NCI-H1930 (cell line): ENCODE results near the gene FTL.

Source experiments
- DNase-seq, 2 experiments: peaks; one replicate each; lab custom pipeline; 2025; lab: John Stamatoyannopoulos, UW

Gene FTL

GRCh38 chr19:48945817-48946216, 19.3 kb upstream of the FTL start:
- DNase-seq = no peak

- DNase-seq = no peak
Observed at GRCh38 chr19:48946463-48947257, 18.4 kb upstream of the FTL start.

GRCh38 chr19:48947258-48947542, 17.9 kb upstream of the FTL start:
- no peak for DNase-seq

GRCh38 chr19:48950159-48950558, 14.9 kb upstream of the FTL start:
- DNase-seq = no peak

- DNase-seq = no peak
Observed at GRCh38 chr19:48950830-48951519, 14.1 kb upstream of the FTL start.

GRCh38 chr19:48953141-48953540, 12.0 kb upstream of the FTL start:
- DNase-seq = no peak

- no peak for DNase-seq
Observed at GRCh38 chr19:48953990-48954594, 11.0 kb upstream of the FTL start.

GRCh38 chr19:48954595-48955307, 10.4 kb upstream of the FTL start, which contains the start of gene BAX:
TSS of gene BAX (plus strand) at chr19:48954875. CDS start at chr19:48954929, 54 bp downstream.
- peak; percentile 98 to 100 for DNase-seq

GRCh38 chr19:48955308-48955958, 9.7 kb upstream of the FTL start:
- DNase-seq = no peak

GRCh38 chr19:48958006-48958405, 7.1 kb upstream of the FTL start:
- no peak for DNase-seq

- DNase-seq = no peak
Observed at GRCh38 chr19:48959341-48960239, 5.5 kb upstream of the FTL start.

GRCh38 chr19:48961051-48961649, 4.0 kb upstream of the FTL start:
- DNase-seq = no peak

- DNase-seq = no peak
Observed at GRCh38 chr19:48961673-48962028, 3.5 kb upstream of the FTL start.

- no peak for DNase-seq
Observed at GRCh38 chr19:48962029-48962848, 2.9 kb upstream of the FTL start.

GRCh38 chr19:48962849-48963165, 2.3 kb upstream of the FTL start:
- no peak for DNase-seq

- no peak for DNase-seq
Observed at GRCh38 chr19:48963371-48964204, 1.5 kb upstream of the FTL start.

GRCh38 chr19:48964205-48965039, 687 bp upstream of the FTL start:
- DNase-seq = no peak
